SH-SY5Y (cell line): ENCODE data around the gene FRAT1.

Experiments used
- GATA2 ChIP-seq: IDR thresholded peaks from 2 replicates; pipeline ENCODE4 v1.6.1; 2011; ENCODE audit warnings: mild to moderate bottlenecking, low read depth, low read length
- GATA3 ChIP-seq: IDR thresholded peaks from 2 replicates; pipeline ENCODE4 v1.6.1; 2011; ENCODE audit warnings: low read depth, mild to moderate bottlenecking, low read length, moderate library complexity

Gene FRAT1

DNA sequence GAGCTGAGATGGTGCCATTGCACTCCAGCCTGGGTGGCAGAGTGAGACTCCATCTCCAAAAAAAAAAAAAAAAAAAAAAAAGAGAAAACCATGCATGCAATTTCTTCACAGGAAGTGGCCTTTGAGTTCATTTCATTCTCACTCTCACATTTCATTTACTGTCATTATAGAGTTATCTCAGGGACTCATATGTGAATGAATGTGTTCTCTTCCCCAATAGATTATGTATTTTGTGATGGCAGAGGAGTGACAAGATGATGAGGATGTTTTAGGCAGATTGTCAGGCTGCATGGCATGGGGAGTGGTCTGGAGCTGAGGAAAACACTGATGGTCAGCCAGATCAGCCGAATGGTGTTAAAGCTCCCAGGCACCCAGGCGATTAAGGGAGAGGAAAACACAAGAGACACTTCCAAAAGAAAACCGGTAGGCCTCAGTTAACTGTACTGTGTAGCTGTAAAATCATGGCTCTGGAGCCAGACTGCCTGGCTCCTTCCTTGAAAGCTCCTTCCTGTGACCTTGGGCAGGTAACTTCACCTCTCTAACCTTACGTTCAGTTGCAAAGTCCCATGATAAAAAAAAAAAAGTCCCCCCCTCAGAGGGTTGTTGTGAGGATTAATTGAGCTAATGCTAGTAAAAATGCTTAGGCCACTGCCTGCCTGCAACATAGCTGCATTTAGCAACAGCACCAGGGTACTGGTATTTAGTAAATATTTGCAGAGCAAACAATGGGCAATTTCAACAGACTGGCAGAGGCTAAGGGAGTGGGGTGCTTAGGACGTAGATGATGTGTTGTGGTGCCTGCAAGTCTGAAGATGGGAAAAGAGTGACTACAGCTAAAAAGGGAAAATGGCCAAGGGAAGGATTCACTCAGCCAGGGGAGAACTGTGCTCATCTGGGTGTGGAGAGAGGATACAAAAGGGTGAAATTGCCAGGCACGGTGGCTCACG lies 8.6 kb downstream of the FRAT1 start:
- TF ChIP-seq GATA3 (no peak), GATA2 (no peak)

DNA sequence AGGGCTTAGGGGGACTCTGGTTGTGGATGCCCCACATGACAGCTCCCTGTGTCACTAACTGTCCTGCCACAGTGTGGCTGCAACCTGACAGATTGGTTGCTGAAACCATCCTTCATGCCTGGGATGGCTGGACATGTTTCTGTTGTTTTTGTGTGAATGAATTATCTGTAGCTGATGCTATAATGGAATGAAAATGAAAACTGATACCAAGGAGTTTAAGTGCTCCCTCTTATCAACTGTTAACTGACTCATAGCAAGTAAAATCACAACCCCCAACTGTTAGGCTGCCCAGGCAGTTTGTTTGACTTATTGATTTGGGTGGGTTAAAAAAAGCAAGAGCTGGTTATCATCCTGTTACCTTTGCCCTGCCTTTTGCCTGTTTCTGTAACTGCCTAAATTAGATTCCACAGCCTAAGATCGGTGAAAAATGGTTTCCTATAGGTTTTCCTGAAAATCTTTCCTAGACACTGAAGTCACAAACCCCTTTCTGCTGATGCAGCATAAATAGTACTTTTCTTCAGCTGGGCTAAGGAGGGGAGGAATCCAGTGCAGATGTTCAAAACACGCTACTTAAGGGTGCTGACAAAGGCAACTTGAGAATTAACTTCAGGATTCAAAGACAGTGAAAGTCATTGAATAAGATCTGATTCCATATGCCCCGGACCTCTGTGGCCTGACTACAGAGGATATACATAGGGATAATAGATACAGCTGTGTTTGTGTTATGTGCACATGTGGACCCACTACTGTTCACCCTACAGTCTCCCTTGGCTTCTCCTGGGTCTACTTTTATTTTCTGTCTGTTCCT lies 9.8 kb downstream of the FRAT1 start:
- TF ChIP-seq GATA2 (no peak), GATA3 (no peak)

DNA sequence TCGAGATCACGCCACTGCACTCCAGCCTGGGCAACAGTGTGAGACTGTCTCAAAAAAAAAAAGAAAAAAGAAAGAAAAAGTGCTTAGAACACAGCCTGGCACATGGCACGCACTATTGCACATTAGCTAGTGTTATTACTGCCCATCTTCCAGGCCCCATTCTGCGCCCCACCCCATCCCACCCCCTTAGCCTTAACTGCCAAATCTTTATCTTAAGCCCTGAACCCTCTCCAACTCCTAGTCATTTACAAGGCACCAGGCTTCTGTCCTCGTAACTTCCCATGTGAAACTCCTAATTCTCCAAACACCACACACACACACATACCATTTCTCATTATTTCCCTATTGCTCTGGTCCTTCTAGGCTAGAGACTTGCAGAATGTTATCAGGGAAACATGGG lies 10.7 kb downstream of the FRAT1 start:
- TF ChIP-seq GATA3, result no peak
- TF ChIP-seq GATA2, result no peak

DNA sequence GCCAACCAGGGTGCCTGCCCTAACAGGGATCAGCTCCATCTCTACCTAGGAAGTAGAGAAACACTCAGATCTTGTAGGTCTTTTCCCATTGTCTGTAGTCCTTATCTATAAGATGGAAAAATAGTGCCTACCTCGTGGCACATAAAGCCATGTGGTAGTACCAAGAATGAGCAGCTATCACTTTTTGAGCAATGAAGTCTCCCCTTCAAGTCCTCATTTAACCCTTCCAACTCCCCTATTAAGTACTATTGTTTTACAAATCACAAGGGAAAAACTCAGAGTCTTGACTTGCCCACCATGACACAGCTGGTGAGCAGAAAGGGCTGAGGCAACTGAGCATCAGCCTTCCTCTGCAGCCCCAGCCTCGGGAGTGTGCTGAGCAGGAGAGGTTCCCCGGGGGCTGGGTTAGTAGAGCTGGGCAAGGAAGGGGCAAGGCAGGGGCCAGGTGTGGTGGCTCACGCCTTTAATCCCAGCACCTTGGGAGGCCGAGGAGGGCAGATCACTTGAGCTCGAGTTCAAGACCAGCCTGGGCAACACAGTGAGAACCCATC lies 12.2 kb downstream of the FRAT1 start:
- TF ChIP-seq GATA2, result no peak
- TF ChIP-seq GATA3, result no peak

DNA sequence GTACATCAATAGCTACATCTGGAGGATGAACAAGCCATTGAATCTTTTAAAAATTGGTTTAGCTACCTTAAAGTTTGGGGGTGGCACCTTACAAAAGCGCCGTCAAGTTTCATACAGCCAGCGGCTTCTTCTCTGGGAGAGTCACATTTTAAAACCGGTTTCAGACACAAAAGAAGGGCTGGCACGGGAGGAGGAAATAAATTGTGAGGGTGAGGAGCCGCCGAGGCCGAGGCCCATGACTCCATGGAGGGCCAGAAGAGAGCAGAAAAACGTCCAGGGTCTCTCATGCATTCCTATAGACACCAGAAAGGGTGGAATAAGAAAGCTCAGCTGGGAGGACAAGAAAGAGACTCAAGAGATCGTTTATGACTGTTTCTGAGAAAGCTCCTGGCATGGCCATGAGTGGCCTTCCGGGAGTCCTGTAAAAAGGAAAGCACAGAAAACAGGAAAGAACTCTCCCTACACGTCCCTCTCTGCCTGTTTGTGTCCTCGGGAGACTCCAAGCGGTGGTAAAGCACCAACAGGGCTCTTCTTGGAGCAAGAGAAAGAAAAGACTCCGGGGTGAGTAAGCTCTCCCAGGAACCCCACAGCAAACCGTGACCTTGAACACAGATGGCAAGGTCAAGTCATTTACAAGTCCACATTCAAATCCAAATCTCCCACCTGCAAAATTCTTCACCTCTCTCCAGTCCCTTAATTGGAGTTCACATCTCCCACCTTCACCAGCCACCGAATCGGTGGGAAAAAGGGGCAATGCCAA lies 13.7 kb downstream of the FRAT1 start:
- TF ChIP-seq GATA3 (no peak), GATA2 (no peak)

DNA sequence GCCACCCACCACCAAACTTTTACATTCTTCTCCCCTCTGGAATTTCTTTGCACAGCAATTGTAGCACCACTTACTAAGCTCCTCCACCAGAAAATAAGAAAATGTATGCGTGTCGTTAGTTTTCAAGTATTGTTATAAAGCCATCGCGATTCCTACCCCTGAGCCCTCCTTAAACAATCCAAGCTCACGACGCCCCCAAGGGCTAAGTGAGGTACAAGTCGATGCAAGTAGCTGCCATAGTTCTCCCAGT lies 14.2 kb downstream of the FRAT1 start:
- TF ChIP-seq GATA3, result no peak
- no peak for TF ChIP-seq GATA2

DNA sequence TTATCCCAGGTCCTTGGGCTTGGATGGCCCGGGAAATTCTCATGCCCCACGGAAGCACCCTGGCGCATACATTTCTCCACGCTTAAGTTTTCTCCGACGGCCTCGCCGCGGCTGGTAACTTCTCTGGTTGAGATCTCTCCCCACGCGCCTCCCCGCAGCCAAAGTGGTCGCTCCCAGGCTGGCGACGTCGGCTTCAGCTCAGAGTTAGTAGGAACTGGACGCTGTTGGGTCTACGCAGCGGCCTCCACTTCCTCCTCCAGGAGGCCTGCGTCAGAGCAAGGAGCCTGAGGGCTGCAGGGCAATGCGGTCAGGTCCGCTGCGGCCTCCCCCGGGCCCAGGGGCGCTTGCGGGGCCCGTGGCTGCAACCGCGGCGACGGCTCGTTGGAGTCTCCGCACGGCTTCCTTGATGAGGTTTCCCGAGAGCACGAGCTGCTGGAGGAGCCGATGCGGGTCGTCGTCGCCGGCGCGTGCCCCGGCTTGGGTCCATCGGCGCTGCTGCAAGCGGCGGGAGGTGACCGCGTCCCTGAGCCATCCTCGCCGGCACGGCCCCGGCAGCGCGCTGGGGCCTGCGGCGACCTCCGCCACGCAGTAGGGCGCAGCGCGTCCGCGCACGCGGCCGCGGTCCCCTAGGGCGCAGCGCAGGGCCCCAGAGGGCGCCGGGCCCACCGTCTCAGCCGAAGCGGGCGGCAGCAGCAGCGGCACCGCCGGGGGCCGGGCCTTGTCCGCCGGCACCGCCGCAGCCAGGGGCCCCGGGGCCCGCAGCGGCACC lies 14.7 kb downstream of the FRAT1 start:
- TF ChIP-seq GATA3, result no peak
- no peak for TF ChIP-seq GATA2

DNA sequence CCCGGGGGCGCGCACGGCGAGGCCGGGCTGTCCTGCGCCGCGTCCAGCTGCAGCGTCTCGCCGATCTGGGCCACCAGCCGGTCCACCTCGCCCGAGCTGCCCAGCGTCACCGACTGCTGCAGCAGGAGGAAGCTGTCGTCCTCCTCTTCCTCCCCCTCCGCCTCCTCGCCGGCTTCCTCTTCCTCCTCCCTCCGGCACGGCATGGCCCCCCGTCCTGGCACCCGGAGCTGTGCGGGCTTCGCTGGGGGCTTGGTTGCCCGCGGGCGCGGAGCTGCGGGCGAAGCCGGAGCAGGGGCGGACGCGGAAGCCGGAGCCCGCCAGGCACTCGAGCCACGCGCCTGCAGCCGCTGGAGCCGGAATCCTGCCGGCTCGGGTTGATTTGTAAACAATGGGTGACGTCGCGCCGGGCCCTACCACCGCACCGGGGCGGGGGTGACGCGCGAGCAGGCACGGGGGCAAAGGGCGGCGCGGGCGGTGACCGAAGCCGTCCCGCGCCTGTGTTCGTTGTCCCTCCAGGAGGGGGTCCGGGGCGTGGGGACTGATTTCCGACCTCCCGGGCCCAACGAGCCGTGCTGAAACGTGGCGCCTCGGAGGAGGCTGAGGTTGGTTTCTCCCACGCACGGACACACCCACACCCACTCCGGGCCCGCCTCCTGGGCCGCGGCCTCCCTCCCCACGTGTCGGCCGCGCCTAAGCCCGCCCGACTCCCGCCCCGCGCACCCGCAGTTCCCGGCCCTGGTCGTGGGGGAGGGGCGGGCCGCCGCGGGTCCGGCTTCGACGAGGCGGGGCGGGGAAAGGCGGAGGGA lies 15.5 kb downstream of the FRAT1 start, which contains the start of gene FRAT2:
Gene FRAT2, minus strand, starts transcription at position 360 of the 806 bp plus-strand sequence. Its CDS starts 157 bp downstream, at position 203.
- TF ChIP-seq GATA2, result no peak; the same call in 1 of the 2 replicates
- TF ChIP-seq GATA3, result no peak

DNA sequence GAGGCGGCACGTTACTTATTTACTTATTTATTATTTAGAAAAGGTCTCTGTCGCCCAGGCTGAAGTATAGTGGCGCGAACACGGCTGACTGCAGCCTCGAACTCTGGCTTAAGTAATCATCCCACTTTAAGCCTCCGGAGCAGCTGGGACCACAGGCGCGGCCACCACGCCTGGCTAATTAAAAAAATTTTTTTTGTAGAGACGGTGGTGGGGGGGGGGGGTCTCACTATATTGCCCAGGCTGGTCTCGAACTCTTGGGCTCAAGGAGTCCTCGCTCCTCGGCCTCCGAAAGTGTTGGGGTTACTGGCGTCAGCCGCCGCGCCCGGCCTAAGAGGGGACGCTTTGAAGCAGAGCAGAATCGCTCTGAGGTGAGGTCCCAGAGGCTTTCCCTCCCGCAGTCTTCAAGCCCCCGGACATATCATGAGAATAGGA lies 16.1 kb downstream of the FRAT1 start:
- TF ChIP-seq GATA2 (no peak), GATA3 (no peak)

DNA sequence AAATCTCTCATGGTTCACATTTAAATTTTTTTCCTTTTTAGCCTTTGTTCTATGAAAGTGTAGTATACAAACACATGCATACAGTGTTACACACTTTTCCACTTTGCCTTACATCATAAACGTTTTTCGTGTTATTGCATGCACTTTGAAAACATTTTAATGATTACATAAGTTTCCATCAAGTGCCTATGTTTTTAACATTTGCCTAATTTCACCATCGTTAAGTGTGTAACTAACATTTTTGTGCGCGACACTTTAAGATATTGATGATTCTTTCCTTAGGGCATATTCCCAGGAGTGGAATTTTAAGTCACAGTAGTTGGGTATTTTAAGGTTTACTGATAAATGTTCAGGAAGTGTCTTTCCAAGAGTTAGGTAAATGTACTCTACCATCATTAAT lies 16.9 kb downstream of the FRAT1 start:
- TF ChIP-seq GATA3, result no peak
- no peak for TF ChIP-seq GATA2

DNA sequence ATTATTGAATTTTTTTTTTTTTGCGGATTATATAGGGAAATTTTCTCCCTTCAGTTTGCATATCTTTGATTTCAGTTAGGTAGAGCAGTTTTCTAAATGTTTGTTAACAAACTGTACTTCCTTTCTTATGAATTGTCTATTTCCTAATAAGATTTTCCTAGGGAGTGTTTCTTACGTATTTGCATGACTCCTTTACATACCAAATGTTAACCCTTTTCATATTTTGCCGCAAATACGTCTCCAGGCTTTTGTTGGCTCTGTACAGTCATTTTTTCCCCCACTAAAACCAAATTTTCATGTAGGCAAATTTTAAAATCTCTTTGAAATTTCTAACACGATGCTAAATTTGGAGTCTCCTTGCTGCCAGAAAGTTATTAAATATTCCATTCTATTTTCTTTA lies 17.4 kb downstream of the FRAT1 start:
- TF ChIP-seq GATA2 (no peak), GATA3 (no peak)

DNA sequence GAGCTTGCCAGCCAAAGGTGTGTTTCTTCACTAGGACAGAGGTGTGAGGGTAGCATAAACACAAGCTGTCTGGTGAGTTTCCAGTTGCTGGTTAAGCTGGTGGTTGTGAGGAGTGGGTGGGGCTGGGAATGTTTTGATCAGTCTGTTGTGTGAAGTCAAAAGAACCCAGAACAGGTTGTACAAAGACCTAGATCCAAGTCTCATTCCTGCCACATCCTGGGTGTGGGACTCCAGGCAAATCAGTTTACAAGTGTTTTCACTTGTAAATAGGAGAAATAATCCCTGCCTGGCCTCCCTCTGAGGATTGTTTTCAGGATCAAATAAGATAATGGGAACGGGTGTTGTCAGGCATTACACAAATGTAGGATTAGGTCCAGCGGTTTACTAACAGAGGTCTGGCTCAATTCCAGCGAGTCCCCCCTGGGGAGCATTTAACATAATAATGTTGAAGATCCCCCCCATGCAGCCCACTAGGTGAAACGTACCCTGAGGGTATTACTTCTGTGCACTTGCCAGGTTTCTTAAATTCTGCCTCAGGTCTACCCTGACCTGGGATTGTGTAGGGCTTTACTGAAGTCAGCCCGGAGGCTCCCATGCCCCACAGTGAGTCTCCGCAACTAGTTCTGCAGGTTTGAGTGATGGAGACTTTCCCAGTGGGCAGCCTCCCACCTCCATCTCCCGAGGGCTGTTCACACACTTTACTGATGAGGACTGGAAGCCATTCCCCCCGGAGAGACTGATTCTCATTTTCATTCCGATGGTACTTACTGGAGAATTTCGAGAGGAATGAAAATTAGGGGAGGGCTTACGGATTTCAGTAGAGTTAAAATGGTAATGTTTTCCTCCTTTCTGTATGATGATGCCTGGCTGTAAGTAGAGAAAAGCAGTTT lies 18.1 kb downstream of the FRAT1 start:
- TF ChIP-seq GATA2 (no peak), GATA3 (no peak)
